Activated naive CD4-positive, alpha-beta T cell treated with anti-CD3 and anti-CD28 coated beads, Interleukin-2, amount 50 U/mL, for 16 hours (primary cell): ENCODE results near the gene GNS.
"Not testable (repeated sequence)": the region's sequence is repeated elsewhere in the genome, so short reads cannot be mapped to it uniquely, and the experiment has no call there.

Experiments
- DNase-seq: peaks from one replicate; pipeline ENCODE4 v3.0.0-alpha.2; 2020

GNS gene

DNA sequence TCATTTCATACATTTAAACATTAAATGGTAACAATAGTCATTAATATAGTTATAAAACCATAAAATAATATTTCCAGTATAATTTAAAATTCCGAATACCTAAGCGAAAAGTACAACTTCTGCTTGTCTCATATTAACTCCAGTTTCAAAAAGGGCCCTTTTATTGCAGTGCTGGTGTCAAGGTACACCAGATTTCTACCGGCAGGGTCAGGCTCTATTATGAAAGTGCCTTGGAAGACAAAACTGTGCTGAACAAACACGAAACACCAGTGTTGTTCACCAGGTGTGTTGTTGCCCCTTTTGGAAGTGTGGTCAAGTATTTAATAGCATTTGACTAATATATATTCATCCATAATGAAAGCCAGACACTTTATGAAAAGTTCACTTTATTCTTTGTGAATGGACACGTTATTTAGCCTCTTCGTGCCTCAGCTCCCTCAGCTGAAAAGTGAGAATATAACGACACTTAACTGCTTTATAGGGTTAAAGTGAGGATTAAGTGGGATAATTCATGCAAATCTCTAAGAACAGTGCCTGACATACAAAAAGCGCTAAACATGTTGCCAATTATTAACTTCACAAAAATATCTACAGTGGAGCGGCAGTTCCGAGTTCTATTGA is 20.3 kb upstream of the GNS start:
- DNase-seq: no peak

GRCh38 chr12:64775147-64775736 is 16.0 kb upstream of the GNS start:
- DNase-seq: not testable (repeated sequence)

- no peak for DNase-seq
Observed at GRCh38 chr12:64773386-64773785, 14.2 kb upstream of the GNS start.

DNA sequence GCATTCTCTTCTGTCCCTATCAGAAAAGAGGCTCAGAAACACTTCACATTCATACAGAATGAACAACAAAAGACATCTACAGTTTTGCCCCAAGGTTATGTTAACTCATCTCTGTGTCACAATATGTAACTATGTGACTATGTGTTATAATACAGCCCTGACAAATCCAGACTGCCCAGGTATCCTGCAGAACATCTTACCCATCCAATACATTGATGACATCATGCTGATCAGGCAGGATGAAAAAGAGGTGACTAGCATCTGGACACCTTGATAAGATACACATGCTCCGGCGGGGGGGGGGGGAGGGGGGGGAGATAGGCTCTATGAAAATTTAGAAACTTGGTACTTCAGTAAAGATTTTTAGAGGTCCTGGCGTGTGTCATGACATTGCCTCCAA is 8.3 kb upstream of the GNS start:
- DNase-seq: no peak

DNA sequence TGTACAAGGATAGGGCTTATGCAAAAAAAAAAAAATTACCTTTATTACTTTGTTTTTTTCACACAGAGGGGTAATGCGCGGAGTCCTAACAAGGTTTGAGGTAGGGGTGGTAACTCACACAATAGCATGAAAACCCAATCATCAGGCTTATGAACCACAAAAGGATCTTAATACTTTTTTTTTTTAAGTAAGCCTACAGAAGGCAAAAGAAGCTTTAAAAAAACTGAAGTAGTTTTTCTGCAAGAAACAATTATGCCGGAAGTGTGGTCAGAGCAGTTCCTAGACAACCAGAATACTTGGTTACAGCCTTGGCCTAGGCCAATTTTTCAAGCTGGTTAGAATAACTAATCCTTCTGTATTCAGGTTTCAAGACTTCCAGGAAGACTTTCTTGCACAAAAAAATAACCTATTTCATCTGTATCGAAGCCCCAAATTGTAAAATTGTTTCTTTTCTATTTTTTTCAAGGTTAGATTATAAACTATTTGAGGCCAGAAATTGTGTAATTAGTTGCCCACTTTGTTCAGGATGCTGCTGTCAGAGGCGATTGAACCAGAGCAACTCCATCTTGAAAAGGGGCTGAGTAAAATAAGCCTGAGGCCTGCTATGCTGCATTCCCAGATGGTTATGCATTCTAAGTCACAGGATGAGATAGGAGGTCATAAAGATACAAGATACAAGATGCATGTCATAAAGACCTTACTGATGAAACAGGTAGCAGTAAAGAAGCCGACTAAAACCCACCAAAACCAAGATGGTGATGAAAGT is 1.8 kb upstream of the GNS start:
- DNase-seq: no peak

DNA sequence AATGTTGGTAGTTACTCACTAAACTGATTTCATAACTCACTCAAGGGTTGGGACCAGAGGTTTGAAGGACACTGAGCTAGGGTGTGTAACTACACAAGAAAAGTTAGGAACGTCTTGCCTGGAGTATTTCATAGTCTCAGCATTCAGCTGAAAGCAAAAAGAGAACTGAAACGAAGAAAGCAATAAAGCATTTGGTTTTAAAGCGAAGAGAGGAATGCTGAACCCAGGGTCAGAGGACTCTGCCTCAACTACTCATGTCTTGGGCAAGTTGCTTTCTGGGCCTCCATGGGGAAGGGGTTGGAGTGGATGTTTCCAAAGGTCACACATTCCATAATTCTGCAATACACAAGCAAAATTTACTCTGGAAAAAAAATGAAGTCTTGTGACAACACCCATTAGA is 1.4 kb downstream of the GNS start:
- DNase-seq: no peak

GRCh38 chr12:64756376-64756775 is 2.8 kb downstream of the GNS start:
- no peak for DNase-seq

DNA sequence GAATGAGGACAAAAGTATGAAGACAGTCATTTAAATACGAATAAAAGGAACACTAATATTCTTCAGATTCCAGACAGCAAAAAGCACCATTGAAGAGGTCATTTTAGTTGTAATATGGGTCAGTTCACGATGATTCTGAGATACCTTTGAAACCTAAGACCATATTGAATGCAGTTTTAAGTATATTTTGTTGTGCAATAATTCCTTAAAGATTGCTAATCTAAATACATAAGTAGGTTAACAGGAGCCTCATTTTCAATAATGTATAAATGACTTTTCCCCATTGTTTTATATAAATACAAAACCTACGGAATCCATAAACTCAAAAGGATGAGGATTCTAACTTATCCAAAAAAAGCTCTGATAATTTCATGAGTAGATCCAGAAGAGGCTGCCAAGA is 5.8 kb downstream of the GNS start:
- no peak for DNase-seq

GRCh38 chr12:64752833-64753238 is 6.4 kb downstream of the GNS start:
- no peak for DNase-seq

GRCh38 chr12:64752032-64752431 is 7.2 kb downstream of the GNS start:
- no peak for DNase-seq

- DNase-seq: no peak
Observed at GRCh38 chr12:64749461-64750200, 9.6 kb downstream of the GNS start.

- no peak for DNase-seq
Observed at GRCh38 chr12:64747695-64748094, 11.5 kb downstream of the GNS start.

DNA sequence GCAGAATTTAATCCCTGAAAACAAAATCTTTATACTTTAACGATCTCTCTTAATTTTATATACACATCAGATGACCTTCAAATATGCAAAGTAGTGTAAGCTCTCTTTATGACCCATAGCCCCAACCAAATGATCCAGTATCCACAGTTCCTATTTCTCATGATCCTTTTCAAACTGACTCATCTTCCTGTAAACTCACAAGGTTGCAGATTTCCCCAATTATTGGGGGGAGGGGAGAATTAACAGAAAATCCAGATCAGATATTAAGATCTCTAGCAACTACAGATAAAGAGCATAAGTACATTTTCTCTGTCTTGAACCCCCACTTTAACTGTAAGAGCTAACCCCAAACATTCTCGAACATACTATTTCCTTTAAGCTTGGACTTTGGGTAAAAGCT is 12.5 kb downstream of the GNS start:
- no peak for DNase-seq

- no peak for DNase-seq
Observed at GRCh38 chr12:64745980-64746379, 13.2 kb downstream of the GNS start.

DNA sequence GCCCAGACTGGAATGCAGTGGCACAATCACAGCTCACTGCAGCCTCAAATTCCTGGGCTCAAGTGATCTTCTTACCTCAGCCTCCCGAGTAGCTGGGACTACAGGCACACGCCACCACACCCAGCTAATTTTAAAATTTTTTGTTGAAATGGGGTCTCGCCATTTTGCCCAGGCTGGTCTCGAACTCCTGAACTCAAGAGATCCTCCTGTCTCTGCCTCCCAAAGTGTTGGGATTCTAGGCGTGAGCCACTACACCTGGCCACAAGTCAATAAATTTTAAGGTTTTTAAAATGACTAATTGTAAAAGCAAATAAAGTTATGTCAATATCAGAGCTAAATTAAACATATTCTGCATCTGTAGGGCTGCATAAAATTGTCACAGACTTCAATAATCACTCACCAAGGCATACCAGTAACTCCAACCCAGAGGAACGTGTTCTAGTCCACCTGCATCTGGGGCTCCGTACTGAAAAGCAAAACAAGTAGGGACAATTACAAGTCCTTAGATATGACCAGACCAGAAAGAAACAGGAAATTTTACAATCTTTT is 13.9 kb downstream of the GNS start:
- no peak for DNase-seq

- DNase-seq: no peak
Observed at GRCh38 chr12:64744422-64745258, 14.6 kb downstream of the GNS start.

DNA sequence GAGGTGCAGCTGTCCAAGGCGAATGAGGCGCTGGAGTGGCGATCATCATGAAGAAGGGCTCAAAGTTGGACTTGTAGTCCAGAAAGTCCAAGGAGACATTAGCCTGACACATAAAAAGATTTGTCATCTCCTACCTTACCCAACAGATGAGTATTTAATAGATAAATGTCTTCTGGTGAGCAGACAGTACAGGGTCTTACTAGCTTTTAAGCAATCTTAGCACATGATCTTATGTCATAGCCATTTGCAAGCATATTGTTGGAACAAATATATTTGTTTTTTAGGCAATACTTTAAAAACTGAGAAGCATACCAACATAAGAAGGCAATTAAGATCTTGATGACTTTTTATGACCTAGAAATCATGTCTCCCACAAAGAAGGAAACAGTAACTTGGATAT is 16.0 kb downstream of the GNS start:
- no peak for DNase-seq

GRCh38 chr12:64742416-64742815 is 16.8 kb downstream of the GNS start:
- no peak for DNase-seq

DNA sequence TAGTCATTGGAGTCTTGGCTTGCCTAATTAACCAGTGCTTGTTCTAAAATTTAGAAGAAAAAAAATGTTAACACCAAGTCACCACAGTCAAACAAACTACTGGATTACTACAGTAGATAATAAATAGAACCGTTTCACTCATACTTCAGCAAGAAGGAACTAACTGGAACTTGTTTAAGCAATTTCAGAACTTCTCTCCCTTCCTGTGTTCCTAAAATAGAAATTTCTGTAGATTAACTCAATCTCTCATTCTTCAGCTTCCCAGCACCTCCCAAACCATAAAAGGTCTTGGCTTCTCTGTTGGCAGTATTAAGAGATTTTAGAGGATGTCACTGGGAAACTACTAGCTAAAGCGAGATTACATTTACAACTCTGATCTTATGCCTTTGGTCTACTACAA is 18.6 kb downstream of the GNS start:
- no peak for DNase-seq

- no peak for DNase-seq
Observed at GRCh38 chr12:64739778-64740177, 19.4 kb downstream of the GNS start.

DNA sequence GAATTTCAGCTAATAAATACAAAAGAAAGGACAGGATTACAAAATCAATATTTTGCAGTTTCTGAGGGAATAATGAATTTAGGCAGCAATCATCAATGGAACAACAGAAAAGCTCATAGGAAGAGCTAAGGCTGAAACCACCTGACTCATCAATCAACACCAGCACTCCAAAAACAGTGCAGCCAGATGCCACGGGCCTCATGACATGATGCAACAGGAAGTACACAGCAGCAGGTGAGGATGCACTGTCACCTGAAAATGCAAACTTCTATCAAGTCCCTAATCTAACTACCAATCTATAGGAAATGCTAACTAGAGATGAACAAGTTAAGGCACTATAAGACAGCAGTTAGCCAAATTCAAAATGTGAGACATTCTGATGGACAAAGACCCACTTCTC is 21.7 kb downstream of the GNS start:
- DNase-seq: peak; percentile 42

- no peak for DNase-seq
Observed at GRCh38 chr12:64736771-64737170, 22.4 kb downstream of the GNS start.

- DNase-seq: no peak
Observed at GRCh38 chr12:64735442-64735841, 23.8 kb downstream of the GNS start.
